Measurements from ENCODE around the gene GOLGA6A. TPM values are rescaled to one million over a fixed set of nuclear protein-coding genes. Genes with fewer than 3 reads are reported as not detected.

The GOLGA6A gene
- total and polyA plus RNA-seq, 2 of the 13 experiments (the other 11 are each of a cell fraction or from before 2014, with no cell fraction given): 0.04 to 0.22 TPM

DNA sequence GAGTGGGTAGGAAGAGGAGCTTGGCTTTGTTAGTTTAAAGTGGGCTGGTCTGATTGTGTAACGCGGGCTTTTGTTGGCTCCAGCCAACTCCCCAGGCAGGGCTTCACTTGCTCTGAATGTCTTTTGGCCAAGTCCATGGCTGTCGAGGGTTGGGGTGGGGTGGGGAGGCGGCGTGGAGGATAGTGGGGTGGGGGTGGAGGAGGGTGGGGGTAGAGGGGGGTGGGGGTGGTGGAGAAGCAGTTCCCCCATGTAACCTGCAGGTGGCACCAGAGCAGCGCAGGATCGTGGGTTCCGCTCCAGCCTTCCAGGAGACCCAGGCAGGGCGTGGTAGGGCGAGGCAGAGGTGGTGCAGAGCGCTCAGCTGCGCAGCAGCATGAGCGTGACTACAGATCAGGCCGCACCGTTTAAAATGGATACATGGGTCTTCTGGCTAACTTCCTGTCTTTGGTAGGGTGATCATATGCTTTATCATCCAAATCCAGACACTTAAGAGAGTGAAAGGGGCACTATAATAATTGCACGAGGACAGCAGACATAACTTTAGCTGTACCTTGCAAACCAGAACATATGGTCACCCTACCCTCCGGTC is 28.3 kb downstream of the GOLGA6A start:
- CTCF ChIA-PET (ENCODE audit: low intra/inter-chr PET ratio, low total read pairs): interaction anchor here (1.2 kb wide), 1 partner anchor 269 kb away, joined by 4 read pairs; no protein-coding TSS in a partner anchor
- ATAC-seq (peak; percentile 93), DNase-seq (ENCODE audit: low spot score) (peak; percentile 37), FAIRE-seq (peak; percentile 34)
- intact Hi-C loops (cut with micrococcal nuclease; ENCODE audit: unreplicated experiment) (no loop called here), in situ Hi-C loops (cut with HindIII; ENCODE audit: extremely low pct_ligation_motif_present, low pct_unique_long_range_greater_than_20kb) (no loop called here)
- no peak overlapping the region for H3K9ac ChIP-seq (ENCODE audit: insufficient read depth, low read depth, low read length)
- H3K4me1 ChIP-seq (ENCODE audit: insufficient read depth, low read length): no peaks in the 10 kb centered on the region
- H3K27me3 ChIP-seq (ENCODE audit: control insufficient read depth in 1 of 2, insufficient read depth in 2 of 2, low read length in 2 of 2): peaks cover 0 to 7% of the 10 kb centered on the region in 2 experiments; a peak in 2 of 5 replicates
- BruUV-seq (replicated peaks): no TSS peak
- no peaks in the 10 kb centered on the region for H4K20me1 ChIP-seq (ENCODE audit: insufficient read depth, low read length)
- H3K4me2 ChIP-seq (ENCODE audit: low read depth, low read length): peak overlapping the region; percentile 23; the same call in 1 of the 2 replicates
- H3K27ac ChIP-seq (ENCODE audit: extremely low read length, insufficient read depth, low read length): no peak overlapping the region
- POLR2A ChIA-PET: no interaction called here
- H3K79me2 ChIP-seq (ENCODE audit: insufficient read depth, low read length): no peaks in the 10 kb centered on the region
- no peaks in the 10 kb centered on the region for H3K36me3 ChIP-seq (replicated peaks in 1 of 2; ENCODE audit: control insufficient read depth in 1 of 2, insufficient read depth in 2 of 2, low read length in 2 of 2)
- H3K9me3 ChIP-seq (ENCODE audit: low read length): no peaks in the 10 kb centered on the region
- no peak overlapping the region for H3K4me3 ChIP-seq (replicated peaks in 1 of 3; ENCODE audit: insufficient read depth in 1 of 3, low read depth in 2 of 3, low read length in 3 of 3)
- 12% methylated on average over 13 of the region's 17 CpGs for WGBS (ENCODE audit: low lambda C conversion rate)
- H2AFZ ChIP-seq (ENCODE audit: low read length): no peak overlapping the region
- TF ChIP-seq HNRNPK (IDR thresholded peaks at IDR 0.05; ENCODE audit: low read depth, low read length, poor library complexity, severe bottlenecking) (peak; percentile 70), ZNF788 (CRISPR knock-in tag; IDR thresholded peaks at IDR 0.05; ENCODE audit: borderline replicate concordance) (no peak), GABPB1 (CRISPR knock-in tag; IDR thresholded peaks at IDR 0.05) (0 out of 2 replicates have a peak, but pooled peaks have one; percentile 16), CEBPB (IDR thresholded peaks at IDR 0.05; ENCODE audit: borderline replicate concordance, low read depth, low read length) (peak; percentile 15; the same call in 1 of the 2 replicates), ZFP36L2 (CRISPR knock-in tag; IDR thresholded peaks at IDR 0.05) (no peak), MBD4 (IDR thresholded peaks at IDR 0.05; ENCODE audit: borderline replicate concordance, low read length) (no peak), STAG1 (CRISPR knock-in tag; IDR thresholded peaks at IDR 0.05) (peak; percentile 50), ELF4 (CRISPR knock-in tag; IDR thresholded peaks at IDR 0.05; ENCODE audit: borderline replicate concordance) (no peak), ZBTB8A (CRISPR knock-in tag; IDR thresholded peaks at IDR 0.05; ENCODE audit: borderline replicate concordance, low read depth) (no peak), CTCF (CRISPR knock-in tag; IDR thresholded peaks at IDR 0.05) (peak; percentile 67), ZSCAN25 (CRISPR knock-in tag; IDR thresholded peaks at IDR 0.05) (peak; percentile 73), TGIF2 (CRISPR knock-in tag; IDR thresholded peaks at IDR 0.05) (no peak)
- TF ChIP-seq, protein P1, sequence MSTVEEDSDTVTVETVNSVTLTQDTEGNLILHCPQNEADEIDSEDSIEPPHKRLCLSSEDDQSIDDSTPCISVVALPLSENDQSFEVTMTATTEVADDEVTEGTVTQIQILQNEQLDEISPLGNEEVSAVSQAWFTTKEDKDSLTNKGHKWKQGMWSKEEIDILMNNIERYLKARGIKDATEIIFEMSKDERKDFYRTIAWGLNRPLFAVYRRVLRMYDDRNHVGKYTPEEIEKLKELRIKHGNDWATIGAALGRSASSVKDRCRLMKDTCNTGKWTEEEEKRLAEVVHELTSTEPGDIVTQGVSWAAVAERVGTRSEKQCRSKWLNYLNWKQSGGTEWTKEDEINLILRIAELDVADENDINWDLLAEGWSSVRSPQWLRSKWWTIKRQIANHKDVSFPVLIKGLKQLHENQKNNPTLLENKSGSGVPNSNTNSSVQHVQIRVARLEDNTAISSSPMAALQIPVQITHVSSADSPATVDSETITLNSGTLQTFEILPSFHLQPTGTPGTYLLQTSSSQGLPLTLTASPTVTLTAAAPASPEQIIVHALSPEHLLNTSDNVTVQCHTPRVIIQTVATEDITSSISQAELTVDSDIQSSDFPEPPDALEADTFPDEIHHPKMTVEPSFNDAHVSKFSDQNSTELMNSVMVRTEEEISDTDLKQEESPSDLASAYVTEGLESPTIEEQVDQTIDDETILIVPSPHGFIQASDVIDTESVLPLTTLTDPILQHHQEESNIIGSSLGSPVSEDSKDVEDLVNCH (CRISPR knock-in tag; IDR thresholded peaks at IDR 0.05): no peak
- TF ChIP-seq, protein P2, sequence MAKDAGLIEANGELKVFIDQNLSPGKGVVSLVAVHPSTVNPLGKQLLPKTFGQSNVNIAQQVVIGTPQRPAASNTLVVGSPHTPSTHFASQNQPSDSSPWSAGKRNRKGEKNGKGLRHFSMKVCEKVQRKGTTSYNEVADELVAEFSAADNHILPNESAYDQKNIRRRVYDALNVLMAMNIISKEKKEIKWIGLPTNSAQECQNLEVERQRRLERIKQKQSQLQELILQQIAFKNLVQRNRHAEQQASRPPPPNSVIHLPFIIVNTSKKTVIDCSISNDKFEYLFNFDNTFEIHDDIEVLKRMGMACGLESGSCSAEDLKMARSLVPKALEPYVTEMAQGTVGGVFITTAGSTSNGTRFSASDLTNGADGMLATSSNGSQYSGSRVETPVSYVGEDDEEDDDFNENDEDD (CRISPR knock-in tag; IDR thresholded peaks at IDR 0.05; ENCODE audit: borderline replicate concordance): no peak
- TF ChIP-seq, protein P3, sequence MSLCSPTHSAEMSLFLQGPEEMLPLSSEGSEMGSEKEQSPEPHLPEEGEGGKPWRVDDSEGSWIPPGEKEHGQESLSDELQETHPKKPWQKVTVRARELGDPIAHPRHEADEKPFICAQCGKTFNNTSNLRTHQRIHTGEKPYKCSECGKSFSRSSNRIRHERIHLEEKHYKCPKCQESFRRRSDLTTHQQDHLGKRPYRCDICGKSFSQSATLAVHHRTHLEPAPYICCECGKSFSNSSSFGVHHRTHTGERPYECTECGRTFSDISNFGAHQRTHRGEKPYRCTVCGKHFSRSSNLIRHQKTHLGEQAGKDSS (CRISPR knock-in tag; IDR thresholded peaks at IDR 0.05; ENCODE audit: borderline replicate concordance, low read depth): 0 out of 2 replicates have a peak, but pooled peaks have one; percentile 50

Measured in HepG2 (cell line).